ENCODE data around the gene TLN1.

Gene TLN1

DNA sequence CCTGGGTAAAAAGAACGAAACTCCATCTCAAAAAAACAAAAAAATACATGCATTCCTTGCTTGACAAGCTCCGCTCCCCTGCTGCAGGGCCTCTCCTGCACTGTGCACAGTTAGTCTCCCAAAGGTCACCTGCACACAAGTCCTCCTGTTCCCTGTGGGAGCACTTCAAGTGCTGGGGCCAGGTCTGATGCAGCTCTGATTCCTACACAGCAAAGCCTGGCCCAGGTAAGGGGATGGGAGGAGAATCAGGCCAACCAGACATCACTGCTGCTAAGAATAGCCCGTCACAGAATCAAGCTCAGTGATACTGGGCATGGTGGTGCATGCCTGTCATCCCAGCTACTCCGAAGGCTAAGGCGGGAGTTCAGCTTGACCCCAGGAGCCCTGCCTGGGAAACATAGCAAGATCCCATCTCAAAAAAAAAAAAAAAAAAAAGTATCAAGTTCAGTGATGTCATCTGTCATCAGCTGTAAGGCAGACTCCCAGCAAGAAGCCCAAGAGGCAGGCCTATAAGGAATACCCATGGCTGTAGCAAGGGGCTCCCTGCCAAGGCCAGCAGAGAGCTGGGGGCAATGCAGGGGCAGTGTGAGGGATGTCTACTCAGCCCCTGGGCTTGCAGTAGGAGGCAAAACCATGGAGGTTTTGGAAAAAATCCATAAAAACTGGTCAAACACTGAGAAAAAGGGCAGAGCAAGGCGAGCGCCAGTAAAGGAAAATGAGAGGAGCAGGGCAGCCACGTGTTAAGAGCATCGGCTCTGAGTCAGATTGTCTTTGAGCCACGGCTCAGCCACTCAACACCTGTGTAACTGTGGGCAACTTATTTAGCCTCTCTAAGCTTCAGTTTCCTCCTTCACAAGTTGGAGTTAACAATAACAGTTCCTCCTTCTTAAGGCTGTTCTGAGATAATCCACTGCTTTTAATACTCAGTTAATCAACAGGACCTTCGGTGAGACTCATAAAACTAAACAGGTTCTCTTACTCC lies 45.5 kb downstream of the TLN1 start:
- no peak for DNase-seq (ENCODE audit: low read depth in 3 of 3)

DNA sequence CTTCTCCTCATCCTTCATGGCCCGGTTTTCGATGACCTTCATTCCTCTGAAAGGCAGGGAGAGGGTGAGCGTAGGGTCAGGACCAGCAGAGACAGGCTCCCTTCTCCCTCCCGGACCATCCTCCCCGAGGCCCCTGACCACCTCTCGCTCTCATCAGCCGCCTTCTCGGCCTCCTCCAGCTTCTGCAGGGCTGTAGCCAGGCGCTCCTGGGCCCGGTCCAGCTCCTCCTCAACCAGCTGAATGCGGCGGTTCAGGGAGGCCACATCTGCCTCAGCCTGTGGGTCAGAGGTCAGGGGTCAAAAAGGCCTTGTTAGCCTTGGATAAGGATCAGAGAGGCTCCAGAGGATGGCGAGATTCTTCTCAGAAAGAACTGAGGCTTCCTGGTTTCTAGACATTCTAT lies 46.5 kb downstream of the TLN1 start:
- no peak for DNase-seq (ENCODE audit: low read depth in 3 of 3)

DNA sequence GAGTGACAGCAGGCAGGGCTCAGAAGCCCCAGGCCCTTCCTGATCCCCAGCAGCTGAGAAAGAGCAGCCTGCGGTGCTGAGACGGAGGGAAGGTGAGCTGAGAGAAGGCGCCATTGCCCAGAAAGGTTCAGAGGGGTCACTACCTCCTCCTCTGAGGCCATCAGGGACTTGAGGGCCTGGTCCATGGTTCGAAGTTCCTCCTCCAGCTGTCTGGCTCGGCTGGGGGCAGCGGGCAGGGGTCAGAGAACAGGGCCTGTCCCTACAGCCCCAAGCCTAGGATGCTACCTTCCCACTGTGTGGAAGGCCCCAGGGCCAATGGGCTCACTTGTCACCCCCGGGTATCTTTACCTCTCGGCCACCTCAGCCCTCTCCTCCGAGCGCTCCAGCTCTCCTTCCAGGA lies 47.1 kb downstream of the TLN1 start:
- DNase-seq (ENCODE audit: low read depth in 3 of 3): no peak

DNA sequence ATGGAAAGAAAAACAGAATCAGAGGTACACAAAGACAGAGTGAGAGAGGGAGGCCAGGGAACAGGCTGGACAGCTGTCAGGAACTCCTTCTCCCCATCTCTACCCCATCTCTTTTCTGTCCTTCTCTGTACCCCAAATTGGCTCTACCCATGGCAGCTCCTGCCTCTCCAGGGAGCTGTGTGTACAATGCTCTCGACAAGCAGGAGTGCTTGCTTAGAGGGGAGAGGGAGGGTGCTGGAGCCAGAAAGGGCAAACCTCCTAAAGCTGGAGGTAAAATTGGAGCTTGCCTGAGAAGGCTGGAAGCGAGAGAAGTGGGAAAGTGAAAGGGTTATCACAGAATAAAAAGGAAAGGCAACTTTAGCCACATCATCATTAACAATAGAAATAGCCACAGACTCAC lies 48.7 kb downstream of the TLN1 start:
- DNase-seq (ENCODE audit: low read depth in 3 of 3): no peak

DNA sequence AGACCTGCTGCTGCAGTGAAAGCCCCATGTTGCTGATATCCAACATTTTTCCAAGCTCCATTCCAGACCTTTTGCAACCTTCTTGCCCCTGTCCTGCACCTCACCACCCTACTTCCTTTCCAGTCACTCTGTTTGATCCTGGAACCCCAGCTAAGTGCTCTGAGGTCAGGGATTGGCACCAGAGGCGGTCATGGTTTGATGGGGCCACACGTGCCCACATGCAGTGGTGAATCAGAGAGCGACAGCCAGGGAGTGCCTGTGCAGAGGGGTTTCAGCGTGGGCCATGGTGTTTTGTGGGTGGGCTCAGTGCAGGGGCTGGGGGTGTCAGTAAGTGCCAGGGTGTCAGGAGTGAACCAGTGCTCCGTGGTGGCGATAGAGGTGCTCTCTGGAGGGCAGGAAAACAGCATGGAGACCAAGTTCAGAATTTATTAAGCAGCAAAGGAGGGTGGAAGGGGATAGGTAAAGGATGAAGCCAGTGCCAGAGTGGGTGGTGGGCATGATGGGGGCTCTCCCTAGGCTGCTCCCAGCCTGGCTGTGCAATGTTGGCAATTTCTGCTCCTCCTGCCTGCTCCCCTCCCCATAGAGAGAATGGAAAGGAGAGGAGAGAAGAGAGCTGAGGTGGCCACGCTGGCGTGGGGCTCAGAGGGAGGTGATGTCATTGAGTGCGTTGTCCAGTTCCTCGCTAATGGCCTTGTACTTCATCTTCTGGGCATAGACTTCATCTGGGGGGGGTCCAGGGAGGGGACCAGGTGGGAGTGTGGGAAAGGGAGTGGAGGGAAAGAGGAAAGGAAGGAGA lies 49.3 kb downstream of the TLN1 start:
- DNase-seq (ENCODE audit: low read depth in 3 of 3): no peak

DNA sequence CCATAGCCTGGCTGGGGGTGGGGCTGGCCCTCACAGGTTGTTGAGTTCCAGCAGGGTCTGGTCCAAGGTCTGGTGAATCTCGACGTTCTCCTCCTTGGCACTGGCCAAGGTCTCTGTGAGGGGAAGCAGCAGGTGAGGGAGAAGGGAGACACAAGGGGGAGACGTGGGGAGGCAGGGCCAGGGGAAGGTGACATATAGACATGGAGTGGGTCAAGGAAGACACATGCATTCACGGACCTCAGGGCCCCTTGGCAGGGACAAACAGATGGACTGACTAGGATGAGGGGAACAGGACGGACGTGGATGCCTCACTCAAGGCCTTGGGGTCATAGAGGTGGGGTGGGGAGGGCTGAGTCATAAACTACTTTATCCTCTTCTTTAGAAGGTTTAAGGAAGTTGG lies 49.9 kb downstream of the TLN1 start:
- no peak for DNase-seq (ENCODE audit: low read depth in 3 of 3)

DNA sequence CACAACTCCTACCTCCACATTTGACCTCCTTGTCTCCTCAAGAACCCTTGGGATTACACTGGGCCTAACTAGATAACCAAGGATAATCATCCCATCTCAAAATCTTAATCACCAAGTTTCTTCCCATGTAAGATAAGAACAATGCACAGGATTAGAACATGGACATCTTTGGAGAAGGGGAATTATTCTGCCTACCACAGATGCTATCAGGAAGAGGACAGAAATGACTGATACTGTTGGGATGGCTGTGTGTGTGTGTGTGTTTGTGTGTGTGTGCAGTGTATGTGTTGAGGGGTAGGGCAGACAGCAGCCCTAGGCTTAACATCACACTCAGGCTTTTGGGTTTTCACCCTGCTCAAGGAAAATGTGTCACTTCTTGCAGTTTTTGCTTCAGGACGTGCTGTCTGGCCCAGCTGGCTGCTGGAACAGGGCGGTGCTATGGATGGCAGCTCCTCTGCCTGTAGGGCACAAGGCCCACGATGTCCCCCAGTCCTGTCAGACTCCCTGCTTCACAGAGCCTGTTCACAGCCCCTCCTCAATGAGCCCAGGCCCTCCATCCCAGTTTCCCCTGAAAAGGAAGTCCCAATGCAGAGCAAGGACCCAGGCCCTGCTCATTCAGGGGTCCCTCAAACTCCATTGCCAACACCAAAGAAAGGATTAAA lies 50.5 kb downstream of the TLN1 start:
- no peak for DNase-seq (ENCODE audit: low read depth in 3 of 3)

DNA sequence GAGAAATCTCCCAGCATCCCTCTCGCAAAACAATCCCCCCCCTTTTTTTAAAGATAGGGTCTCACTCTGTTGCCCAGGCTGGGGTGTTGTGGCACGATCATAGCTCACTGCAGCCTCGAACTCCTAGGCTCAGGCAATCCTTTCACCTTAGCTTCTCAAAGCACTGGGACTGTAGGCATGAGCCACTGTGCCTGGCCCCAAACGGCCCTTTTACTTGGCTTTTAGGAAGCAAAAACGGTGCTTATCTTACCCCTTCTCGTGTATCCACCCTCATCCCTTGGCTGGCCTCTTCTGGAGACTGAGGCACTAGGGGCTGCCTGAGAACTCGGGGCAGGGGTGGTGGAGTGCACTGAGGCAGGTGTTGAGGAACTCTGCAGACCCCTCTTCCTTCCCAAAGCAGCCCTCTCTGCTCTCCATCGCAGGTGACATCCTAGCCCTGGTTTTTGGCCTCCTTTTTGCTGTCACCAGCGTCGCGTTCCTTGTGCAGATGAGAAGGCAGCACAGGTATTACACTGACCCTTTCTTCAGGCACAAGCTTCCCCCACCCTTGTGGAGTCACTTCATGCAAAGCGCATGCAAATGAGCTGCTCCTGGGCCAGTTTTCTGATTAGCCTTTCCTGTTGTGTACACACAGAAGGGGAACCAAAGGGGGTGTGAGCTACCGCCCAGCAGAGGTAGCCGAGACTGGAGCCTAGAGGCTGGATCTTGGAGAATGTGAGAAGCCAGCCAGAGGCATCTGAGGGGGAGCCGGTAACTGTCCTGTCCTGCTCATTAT lies 51.5 kb downstream of the TLN1 start:
- DNase-seq (ENCODE audit: low read depth in 3 of 3): no peak

DNA sequence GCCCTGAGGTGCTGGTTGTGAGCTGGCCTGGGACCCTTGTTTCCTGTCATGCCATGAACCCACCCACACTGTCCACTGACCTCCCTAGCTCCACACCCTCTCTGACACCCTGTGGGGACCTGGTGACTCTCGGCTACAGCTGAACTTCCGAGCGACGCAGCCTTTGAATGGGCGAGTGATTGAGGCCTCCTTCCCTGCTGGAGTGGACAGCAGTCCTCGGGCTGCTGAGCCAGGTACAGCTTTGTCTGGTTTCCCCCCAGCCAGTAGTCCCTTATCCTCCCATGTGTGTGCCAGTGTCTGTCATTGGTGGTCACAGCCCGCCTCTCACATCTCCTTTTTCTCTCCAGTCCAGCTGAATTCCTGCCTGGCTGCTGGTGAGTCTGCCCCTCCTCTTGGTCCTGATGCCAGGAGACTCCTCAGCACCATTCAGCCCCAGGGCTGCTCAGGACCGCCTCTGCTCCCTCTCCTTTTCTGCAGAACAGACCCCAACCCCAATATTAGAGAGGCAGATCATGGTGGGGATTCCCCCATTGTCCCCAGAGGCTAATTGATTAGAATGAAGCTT lies 52.1 kb downstream of the TLN1 start:
- no peak for DNase-seq (ENCODE audit: low read depth in 3 of 3)

DNA sequence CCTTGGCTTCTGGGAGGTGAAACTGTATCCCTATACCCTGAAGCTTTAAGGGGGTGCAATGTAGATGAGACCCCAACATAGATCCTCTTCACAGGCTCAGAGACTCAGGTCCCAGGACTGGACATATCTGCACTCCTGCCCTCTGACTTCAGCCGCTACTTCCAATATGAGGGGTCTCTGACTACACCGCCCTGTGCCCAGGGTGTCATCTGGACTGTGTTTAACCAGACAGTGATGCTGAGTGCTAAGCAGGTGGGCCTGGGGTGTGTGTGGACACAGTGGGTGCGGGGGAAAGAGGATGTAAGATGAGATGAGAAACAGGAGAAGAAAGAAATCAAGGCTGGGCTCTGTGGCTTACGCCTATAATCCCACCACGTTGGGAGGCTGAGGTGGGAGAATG lies 52.9 kb downstream of the TLN1 start:
- no peak for DNase-seq (ENCODE audit: low read depth in 3 of 3)

DNA sequence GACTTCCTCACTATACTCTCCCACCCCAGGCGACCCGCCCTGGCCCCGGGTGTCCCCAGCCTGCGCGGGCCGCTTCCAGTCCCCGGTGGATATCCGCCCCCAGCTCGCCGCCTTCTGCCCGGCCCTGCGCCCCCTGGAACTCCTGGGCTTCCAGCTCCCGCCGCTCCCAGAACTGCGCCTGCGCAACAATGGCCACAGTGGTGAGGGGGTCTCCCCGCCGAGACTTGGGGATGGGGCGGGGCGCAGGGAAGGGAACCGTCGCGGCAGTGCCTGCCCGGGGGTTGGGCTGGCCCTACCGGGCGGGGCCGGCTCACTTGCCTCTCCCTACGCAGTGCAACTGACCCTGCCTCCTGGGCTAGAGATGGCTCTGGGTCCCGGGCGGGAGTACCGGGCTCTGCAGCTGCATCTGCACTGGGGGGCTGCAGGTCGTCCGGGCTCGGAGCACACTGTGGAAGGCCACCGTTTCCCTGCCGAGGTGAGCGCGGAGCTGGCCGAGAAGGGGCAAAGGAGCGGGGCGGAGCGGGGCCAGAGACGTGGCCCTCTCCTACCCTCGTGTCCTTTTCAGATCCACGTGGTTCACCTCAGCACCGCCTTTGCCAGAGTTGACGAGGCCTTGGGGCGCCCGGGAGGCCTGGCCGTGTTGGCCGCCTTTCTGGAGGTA lies 56.1 kb downstream of the TLN1 start:
- peak in 1 of 3 experiments; percentile 32 for DNase-seq (ENCODE audit: low read depth in 3 of 3)

DNA sequence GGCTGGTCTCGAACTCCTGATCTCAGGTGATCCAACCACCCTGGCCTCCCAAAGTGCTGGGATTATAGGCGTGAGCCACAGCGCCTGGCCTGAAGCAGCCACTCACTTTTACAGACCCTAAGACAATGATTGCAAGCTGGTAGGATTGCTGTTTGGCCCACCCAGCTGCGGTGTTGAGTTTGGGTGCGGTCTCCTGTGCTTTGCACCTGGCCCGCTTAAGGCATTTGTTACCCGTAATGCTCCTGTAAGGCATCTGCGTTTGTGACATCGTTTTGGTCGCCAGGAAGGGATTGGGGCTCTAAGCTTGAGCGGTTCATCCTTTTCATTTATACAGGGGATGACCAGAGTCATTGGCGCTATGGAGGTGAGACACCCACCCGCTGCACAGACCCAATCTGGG lies 56.8 kb downstream of the TLN1 start:
- no peak for DNase-seq (ENCODE audit: low read depth in 3 of 3)

DNA sequence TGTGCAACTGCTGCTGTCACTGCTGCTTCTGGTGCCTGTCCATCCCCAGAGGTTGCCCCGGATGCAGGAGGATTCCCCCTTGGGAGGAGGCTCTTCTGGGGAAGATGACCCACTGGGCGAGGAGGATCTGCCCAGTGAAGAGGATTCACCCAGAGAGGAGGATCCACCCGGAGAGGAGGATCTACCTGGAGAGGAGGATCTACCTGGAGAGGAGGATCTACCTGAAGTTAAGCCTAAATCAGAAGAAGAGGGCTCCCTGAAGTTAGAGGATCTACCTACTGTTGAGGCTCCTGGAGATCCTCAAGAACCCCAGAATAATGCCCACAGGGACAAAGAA lies 58.0 kb downstream of the TLN1 start:
- no peak for DNase-seq (ENCODE audit: low read depth in 3 of 3)

DNA sequence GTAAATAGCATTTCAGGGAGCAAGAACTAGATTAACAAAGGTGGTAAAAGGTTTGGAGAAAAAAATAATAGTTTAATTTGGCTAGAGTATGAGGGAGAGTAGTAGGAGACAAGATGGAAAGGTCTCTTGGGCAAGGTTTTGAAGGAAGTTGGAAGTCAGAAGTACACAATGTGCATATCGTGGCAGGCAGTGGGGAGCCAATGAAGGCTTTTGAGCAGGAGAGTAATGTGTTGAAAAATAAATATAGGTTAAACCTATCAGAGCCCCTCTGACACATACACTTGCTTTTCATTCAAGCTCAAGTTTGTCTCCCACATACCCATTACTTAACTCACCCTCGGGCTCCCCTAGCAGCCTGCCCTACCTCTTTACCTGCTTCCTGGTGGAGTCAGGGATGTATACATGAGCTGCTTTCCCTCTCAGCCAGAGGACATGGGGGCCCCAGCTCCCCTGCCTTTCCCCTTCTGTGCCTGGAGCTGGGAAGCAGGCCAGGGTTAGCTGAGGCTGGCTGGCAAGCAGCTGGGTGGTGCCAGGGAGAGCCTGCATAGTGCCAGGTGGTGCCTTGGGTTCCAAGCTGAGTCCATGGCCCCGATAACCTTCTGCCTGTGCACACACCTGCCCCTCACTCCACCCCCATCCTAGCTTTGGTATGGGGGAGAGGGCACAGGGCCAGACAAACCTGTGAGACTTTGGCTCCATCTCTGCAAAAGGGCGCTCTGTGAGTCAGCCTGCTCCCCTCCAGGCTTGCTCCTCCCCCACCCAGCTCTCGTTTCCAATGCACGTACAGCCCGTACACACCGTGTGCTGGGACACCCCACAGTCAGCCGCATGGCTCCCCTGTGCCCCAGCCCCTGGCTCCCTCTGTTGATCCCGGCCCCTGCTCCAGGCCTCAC lies 58.6 kb downstream of the TLN1 start, which contains the start of gene CA9:
Gene CA9 (plus strand): TSS at position 797 of the 893 bp plus-strand sequence. CDS start 32 bp downstream, at position 829.
- no peak for DNase-seq (ENCODE audit: low read depth in 3 of 3)

DNA sequence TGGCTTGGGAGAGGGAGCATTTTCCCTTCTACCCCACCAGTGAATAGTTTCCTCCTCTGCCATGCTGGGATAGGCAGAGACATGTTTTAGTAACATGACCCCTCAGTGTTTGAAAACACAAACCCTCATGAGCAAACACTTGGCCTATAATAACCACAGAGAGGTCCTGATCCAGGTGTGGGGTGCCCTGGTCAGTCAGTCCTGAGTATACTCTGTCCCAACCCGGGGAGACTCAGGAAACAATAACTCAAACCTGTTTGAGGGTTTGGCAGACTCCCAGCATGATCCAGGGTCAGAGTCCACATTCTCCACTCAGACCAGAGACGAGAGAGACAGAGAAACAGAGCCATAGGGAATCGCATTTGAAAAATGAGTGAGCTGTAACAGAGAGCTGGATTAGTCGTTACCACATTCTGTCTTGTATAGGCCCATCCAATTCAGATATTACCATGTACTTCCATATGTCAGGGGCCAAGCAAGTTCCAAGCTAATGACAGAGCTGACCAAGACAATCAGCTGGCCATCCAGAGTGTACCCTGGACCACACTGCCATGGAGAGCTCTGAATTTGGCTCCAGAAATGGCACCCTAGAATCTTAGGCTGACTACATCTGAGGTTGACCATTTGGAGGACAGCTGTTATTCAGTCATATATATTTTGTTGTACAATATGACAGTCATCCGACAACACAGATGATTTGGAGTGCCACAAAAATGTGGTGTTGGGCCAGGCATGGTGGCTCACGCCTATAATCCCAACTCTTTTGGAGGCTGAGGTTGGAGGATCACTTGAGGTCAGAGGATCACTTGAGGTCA lies 62.5 kb downstream of the TLN1 start:
- no peak for DNase-seq (ENCODE audit: low read depth in 3 of 3)

DNA sequence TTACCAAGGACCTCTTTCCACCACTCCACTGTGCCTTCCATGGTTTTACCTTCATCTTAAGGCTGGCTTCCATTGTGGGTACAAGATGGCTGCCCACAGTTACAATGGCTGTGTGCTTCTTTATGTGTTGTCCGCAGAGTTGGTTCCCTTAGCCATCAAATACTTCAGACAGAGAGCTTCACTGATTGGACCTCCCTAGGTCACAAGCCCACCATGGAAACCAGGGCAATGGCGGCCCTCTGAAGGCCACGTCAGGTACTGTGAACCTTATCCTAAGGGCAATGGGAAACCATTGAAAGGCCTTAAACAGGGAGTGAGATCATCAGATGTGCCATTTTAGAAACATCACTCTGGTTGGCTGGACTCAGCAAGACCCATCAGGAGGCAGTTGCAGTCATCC lies 64.1 kb downstream of the TLN1 start:
- no peak for DNase-seq (ENCODE audit: low read depth in 3 of 3)

DNA sequence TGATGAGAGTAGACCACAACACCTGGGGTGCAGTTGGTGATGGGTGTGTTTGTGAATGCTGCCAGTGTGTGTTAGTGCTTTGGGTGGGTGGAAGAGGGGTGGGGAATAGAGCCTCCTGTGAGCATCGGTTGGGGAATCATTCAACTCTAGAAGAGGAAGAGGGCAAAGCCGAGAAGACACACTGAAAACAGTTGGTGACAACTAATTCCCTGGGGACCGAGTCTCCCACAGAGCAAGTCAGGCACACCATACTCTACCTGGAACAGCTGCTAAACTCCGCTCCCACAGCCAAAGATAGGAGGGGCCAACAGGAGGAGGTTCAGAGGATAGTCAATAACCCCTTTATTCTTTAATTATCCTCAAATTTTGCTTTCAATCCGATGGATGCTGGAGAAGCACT lies 65.4 kb downstream of the TLN1 start:
- no peak for DNase-seq (ENCODE audit: low read depth in 3 of 3)

DNA sequence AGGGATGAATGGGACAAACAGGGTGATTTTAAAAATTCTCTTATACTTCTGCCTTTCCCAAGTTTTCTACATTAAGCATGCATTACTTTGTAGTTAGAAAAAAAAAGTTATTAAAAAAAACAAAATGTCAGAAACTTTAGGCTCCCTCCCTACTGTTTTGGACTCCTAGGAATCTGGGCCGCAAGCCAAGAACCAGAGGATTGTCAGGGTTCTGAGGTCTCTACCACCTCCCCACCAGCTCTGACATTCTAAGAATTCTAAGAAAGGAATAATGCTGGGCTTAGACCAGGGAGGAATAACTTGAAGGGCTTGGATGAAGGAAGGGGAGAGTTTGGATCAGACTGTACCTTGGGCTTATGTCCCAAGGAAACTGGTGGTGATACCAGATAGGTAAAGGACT lies 66.0 kb downstream of the TLN1 start:
- no peak for DNase-seq (ENCODE audit: low read depth in 3 of 3)

DNA sequence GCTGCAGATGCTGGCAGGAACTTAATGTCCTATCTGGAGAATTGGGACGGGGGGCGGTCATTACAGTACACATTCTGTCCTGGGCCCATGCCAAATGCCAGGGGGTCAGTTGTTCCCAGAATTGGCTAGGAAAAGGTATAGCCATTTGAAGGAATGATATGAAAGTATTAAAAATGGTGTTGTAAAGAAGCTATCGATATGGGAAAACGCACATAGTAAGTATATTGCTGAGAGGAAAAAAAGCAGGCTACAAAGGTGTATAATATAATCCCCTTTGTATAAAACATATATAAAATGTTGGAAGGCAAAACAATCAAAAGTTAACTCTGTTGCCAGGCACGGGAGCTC lies 66.5 kb downstream of the TLN1 start:
- no peak for DNase-seq (ENCODE audit: low read depth in 3 of 3)

Data from stimulated activated CD4-positive, alpha-beta T cell treated with anti-CD3 and anti-CD28 coated beads, TNF-alpha, amount 100 ng/mL, for 24 hours (primary cell).